NCI-H460 (cell line): Measurements from ENCODE around the gene TREM2. TPM values are rescaled to one million over a fixed set of nuclear protein-coding genes. Genes with fewer than 3 reads are reported as not detected.
A peak's percentile ranks its signal among the peaks of the same experiment; 100 is the strongest.

Experiments used
- DNase-seq: peaks from one replicate; pipeline ENCODE4 v3.0.0-alpha.2; 2016; ENCODE audit warnings: low read depth; ENCODE audit errors: extremely low read depth
- total RNA-seq: library from RNA; depleted of rRNA; stranded (reverse); fragments of >200 nt; shearing (Covaris generic); gene quantifications from 2 replicates; pipeline ENCODE4 v1.2.3, GENCODE V29; 2014

The TREM2 gene
- total RNA-seq, 1 experiment from 2014 or later = not detected

DNA sequence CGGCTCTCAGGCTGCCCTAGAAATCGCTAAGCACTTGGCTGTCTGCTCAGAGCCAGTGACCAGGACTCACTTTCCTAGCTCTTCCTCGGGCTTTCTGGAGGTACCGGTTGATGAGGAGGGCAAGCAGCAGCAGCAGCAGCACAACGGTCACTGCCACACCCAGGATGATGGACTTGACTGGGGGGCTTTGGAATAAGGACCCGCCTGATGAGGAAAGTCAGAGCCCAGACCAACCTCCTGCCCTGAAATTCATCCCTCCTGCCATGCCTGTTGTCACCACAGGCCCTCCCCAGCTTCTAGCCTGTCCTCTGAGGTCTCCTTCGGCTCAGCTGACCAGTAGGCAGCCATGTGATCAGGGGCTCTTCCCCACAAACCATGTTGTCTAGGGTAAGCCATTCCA is 21.8 kb upstream of the TREM2 start:
- no peak for DNase-seq

GRCh38 chr6:41182069-41183034 is 19.4 kb upstream of the TREM2 start:
- DNase-seq = peak; percentile 42

GRCh38 chr6:41181566-41181965 is 18.6 kb upstream of the TREM2 start:
- no peak for DNase-seq

GRCh38 chr6:41179163-41179562 is 16.2 kb upstream of the TREM2 start:
- no peak for DNase-seq

GRCh38 chr6:41177695-41178094 is 14.8 kb upstream of the TREM2 start:
- DNase-seq = no peak

GRCh38 chr6:41177287-41177686 is 14.4 kb upstream of the TREM2 start:
- DNase-seq = no peak

GRCh38 chr6:41176189-41176588 is 13.3 kb upstream of the TREM2 start:
- DNase-seq = no peak

GRCh38 chr6:41175084-41175483 is 12.2 kb upstream of the TREM2 start:
- no peak for DNase-seq

DNA sequence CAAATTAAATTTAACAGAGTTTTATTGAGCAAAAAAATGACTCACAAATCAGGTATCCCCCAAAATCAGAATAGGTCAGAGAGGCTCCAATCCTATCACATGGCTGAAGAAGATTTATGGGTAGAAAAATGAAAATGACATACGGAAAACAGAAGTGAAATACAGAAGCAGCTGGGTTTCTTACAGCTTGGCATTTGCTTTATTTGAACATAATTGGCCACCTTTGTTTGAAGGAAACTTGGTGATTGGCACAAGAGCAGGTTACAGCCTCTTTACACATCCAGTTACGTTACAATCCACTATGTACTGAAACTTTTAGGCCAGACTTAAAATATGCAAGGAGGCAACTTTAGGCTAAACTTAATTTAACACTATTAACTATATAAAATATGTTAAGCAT is 11.7 kb upstream of the TREM2 start:
- no peak for DNase-seq

GRCh38 chr6:41171908-41172307 is 9.0 kb upstream of the TREM2 start:
- DNase-seq = no peak

GRCh38 chr6:41170547-41171160 is 7.7 kb upstream of the TREM2 start:
- no peak for DNase-seq

GRCh38 chr6:41167173-41167963 is 4.5 kb upstream of the TREM2 start:
- no peak for DNase-seq

DNA sequence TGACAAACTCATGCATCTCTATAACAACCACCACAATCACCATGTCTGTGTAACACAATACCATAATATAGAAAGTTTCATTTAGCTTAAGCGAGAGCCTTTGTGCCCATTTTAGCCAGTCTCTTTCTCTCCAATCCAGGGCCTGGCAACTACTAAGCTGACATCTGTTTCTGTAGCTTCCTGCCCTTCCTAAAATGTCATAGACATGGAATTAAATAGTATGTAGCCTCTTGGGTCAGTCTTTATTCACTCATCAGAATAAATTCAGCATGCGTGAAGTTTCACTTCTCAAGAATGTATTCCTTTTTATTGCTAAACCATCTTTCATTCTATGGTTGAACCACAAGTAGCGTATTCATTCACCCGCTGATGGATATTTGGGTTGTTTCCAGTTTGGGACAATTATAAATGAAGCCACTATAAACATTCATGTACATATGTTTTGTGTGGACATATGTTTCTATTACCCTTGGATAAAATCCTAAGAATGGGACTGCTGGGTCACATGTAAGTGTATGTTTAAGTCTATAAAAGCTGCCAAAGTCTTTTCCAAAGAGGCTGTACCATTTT is 1.7 kb upstream of the TREM2 start:
- no peak for DNase-seq

GRCh38 chr6:41163419-41163717 is 452 bp upstream of the TREM2 start:
- DNase-seq = no peak

- no peak for DNase-seq
Measured at GRCh38 chr6:41161851-41162552, 914 bp downstream of the TREM2 start.

DNA sequence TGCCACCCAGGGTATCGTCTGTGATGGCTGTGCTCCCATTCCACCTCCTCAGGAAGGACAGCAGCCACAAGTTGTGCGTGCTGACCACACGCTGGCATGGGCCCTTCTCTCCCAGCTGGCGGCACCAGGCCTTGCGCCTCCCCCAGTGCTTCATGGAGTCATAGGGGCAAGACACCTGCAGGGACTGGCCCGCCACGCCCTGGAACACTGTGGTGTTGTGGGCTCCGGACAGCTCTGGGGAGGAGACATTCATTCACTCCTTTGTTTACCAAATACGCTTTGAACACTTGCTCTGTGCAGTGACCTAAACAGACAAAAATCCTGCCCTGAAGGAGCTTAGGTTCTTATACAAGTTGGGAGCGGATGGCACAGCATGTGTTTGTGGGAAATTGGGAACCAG is 1.5 kb downstream of the TREM2 start:
- DNase-seq = no peak

DNA sequence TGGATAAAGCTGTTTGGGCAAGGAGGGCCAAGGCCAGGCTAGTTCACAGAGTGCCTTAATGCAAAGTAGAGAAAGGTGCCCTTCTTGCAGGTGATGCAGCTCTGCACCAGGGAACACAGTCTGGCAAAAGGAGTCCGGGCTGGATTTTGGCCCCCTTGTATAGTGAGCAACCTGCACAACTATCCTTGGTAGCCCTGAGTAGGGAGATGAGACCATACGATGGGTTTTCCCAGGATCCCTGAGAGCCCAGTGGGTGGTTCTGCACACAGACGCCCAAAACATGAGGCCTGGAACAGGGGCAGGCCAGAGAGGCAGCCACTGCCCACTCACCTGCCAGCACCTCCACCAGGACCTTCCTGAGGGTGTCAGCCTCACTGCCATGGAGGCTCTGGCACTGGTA is 2.0 kb downstream of the TREM2 start:
- DNase-seq = no peak

GRCh38 chr6:41159415-41160082 is 3.4 kb downstream of the TREM2 start:
- DNase-seq = no peak

DNA sequence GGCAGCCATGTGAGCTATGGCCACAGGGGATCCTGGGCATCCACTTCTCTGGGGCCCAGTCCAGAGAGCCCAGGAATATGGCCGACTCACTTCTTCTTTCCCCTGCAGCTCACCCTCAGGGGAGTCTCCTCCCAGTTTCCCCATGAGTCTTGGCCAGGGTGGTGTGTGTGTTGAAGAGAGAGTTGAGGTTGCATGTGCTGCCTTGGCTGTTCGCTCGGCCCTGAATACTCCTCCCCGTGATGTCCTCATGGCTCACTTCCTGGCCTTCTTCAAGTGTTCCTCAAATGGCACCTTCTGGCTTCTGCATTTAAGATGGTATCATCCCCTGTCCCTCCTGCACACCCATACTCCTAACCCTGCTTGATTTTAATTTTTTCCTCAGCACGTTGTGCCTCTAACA is 5.6 kb downstream of the TREM2 start:
- no peak for DNase-seq

GRCh38 chr6:41156771-41157170 is 6.1 kb downstream of the TREM2 start:
- no peak for DNase-seq
